H1 (cell line): ENCODE measurements around the gene CELF2. TPM values are rescaled to one million over a fixed set of nuclear protein-coding genes. Genes with fewer than 3 reads are reported as not detected.

Experiments
- CTCF ChIA-PET: fragments of 300-600 bp; sonication (Branson Sonifier 250); formaldehyde crosslinking; loops from one replicate; lab custom pipeline; 2021; ENCODE audit not compliant: partially characterized antibody; lab: Charles Lee
- POLR2A ChIA-PET: fragments of 300-600 bp; sonication (Branson Sonifier 250); formaldehyde crosslinking; loops from one replicate; lab custom pipeline; 2021; ENCODE audit warnings: inconsistent platforms; ENCODE audit not compliant: partially characterized antibody; lab: Charles Lee
- DNase-seq, 2 experiments: peaks; one replicate each; pipeline versions ENCODE4 v3.0.0 to v3.0.0-alpha.2; 2010 to 2022; ENCODE audit warnings: low spot score in 2 of 2, low read depth in 1 of 2, mixed read lengths in 1 of 2
- FAIRE-seq: peaks from 2 replicates; lab custom pipeline; 2011; peaks lifted over from hg19 to GRCh38; lab: Jason Lieb, UNC
- H2AFZ ChIP-seq: 2 replicates; pipeline ENCODE4 v1.8.1; 2012; ENCODE audit warnings: low read length, inconsistent platforms
- H2AK5ac ChIP-seq: 2 replicates; pipeline ENCODE4 v1.6.1; 2013; ENCODE audit warnings: low read depth, low read length
- H2BK120ac ChIP-seq: replicated peaks from 2 replicates; pipeline ENCODE3; 2013; ENCODE audit warnings: low read depth, low read length, inconsistent platforms
- H2BK12ac ChIP-seq: 2 replicates; pipeline ENCODE4 v1.6.1; 2013; ENCODE audit warnings: low read depth, low read length
- H2BK15ac ChIP-seq: 2 replicates; pipeline ENCODE4 v1.6.1; 2013; ENCODE audit warnings: low read length
- H2BK20ac ChIP-seq: 2 replicates; pipeline ENCODE4 v1.6.1; 2013; ENCODE audit warnings: low read length
- H2BK5ac ChIP-seq: 2 replicates; pipeline ENCODE4 v1.6.1; 2013; ENCODE audit warnings: low read depth, low read length
- H3K14ac ChIP-seq: 2 replicates; pipeline ENCODE4 v1.6.1; 2013; ENCODE audit warnings: inconsistent platforms; ENCODE audit not compliant: insufficient read length
- H3K18ac ChIP-seq: 2 replicates; pipeline ENCODE4 v1.6.1; 2013; ENCODE audit warnings: low read length; ENCODE audit errors: extremely low read depth
- H3K23ac ChIP-seq: 2 replicates; pipeline ENCODE4 v1.6.1; 2013; ENCODE audit warnings: inconsistent platforms; ENCODE audit not compliant: insufficient read length
- H3K23me2 ChIP-seq: 2 replicates; pipeline ENCODE4 v1.6.1; 2013; ENCODE audit warnings: low read depth, low read length
- H3K27ac ChIP-seq: 2 replicates; pipeline ENCODE4 v1.6.1; 2011; ENCODE audit warnings: low read depth, low read length, inconsistent platforms
- H3K27me3 ChIP-seq, 4 experiments: replicated peaks in 1 of 4; 1 replicate in 1 of 4; 2 replicates in 3 of 4; pipeline versions ENCODE4 v1.6.1 to v1.8.1; 2011 to 2013; ENCODE audit warnings: low read length in 3 of 4, mild to moderate bottlenecking in 3 of 4, inconsistent platforms in 2 of 4, mixed read lengths in 2 of 4, moderate library complexity in 1 of 4; ENCODE audit not compliant: control insufficient read depth in 3 of 4, insufficient read depth in 3 of 4; ENCODE audit errors: extremely low read depth in 1 of 4
- H3K36me3 ChIP-seq, 4 experiments: 2 replicates each; pipeline versions ENCODE4 v1.6.1 to v1.8.1; 2011 to 2013; ENCODE audit warnings: mild to moderate bottlenecking in 4 of 4, low read length in 3 of 4, moderate library complexity in 2 of 4, control low read depth in 1 of 4, inconsistent platforms in 1 of 4; ENCODE audit not compliant: insufficient read depth in 4 of 4, control insufficient read depth in 2 of 4
- H3K4ac ChIP-seq: replicated peaks from 2 replicates; pipeline ENCODE3; 2013; ENCODE audit warnings: low read length, low read depth, mixed read lengths, inconsistent platforms; ENCODE audit not compliant: insufficient read length
- H3K4me1 ChIP-seq, 4 experiments: replicated peaks in 1 of 4; 1 replicate in 1 of 4; 2 replicates in 3 of 4; pipeline versions ENCODE4 v1.6.1 to v1.8.1; 2011 to 2013; ENCODE audit warnings: low read length in 3 of 4, inconsistent platforms in 2 of 4, mixed read lengths in 1 of 4; ENCODE audit not compliant: insufficient read depth in 4 of 4, control insufficient read depth in 3 of 4
- H3K4me2 ChIP-seq, 2 experiments: 2 replicates each; pipeline versions ENCODE4 v1.6.1 to v1.8.1; 2011 to 2013; ENCODE audit warnings: low read depth in 2 of 2, low read length in 2 of 2, control low read depth in 1 of 2, inconsistent platforms in 1 of 2, mild to moderate bottlenecking in 1 of 2; ENCODE audit not compliant: insufficient read depth in 1 of 2
- H3K4me3 ChIP-seq, 4 experiments: fragments of 200-600, 300-600 bp in 1 of 4; sonication (generic), shearing (Covaris generic), sonication (Bioruptor Twin) in 1 of 4; 2 replicates each; pipeline versions ENCODE4 v1.5.1 to v1.8.1; 2011 to 2016; ENCODE audit warnings: low read length in 4 of 4, low read depth in 3 of 4, control low read depth in 2 of 4, inconsistent platforms in 2 of 4, mild to moderate bottlenecking in 2 of 4, mixed read lengths in 1 of 4, moderate library complexity in 1 of 4; ENCODE audit not compliant: insufficient read depth in 2 of 4; ENCODE audit errors: extremely low read depth in 1 of 4
- H3K56ac ChIP-seq: replicated peaks from 2 replicates; pipeline ENCODE3; 2013; ENCODE audit warnings: low read depth, mild to moderate bottlenecking, mixed read lengths, low read length, inconsistent platforms; ENCODE audit not compliant: insufficient read length
- H3K79me1 ChIP-seq: 2 replicates; pipeline ENCODE4 v1.6.1; 2013; ENCODE audit warnings: low read depth, low read length, control low read depth
- H3K79me2 ChIP-seq, 2 experiments: 2 replicates each; pipeline versions ENCODE4 v1.6.1 to v1.8.1; 2012 to 2013; ENCODE audit warnings: low read length in 2 of 2, mild to moderate bottlenecking in 2 of 2, inconsistent platforms in 1 of 2; ENCODE audit not compliant: insufficient read depth in 2 of 2, control insufficient read depth in 1 of 2
- H3K9ac ChIP-seq, 4 experiments: replicated peaks in 1 of 4; 1 replicate in 1 of 4; 2 replicates in 3 of 4; pipeline versions ENCODE4 v1.6.1 to v1.8.1; 2011 to 2013; ENCODE audit warnings: low read depth in 3 of 4, low read length in 3 of 4, control low read depth in 2 of 4, mild to moderate bottlenecking in 2 of 4, moderate library complexity in 2 of 4, inconsistent platforms in 1 of 4; ENCODE audit errors: extremely low read depth in 1 of 4
- H3K9me3 ChIP-seq, 2 experiments: 2 replicates each; pipeline versions ENCODE4 v1.6.1 to v1.8.1; 2012 to 2013; ENCODE audit warnings: mild to moderate bottlenecking in 2 of 2, moderate library complexity in 2 of 2, control low read depth in 1 of 2, inconsistent platforms in 1 of 2, low read depth in 1 of 2, low read length in 1 of 2, mixed read lengths in 1 of 2; ENCODE audit not compliant: insufficient read depth in 2 of 2
- H4K20me1 ChIP-seq, 2 experiments: replicated peaks in 1 of 2; 2 replicates each; pipeline versions ENCODE3 to v1.8.1; 2011 to 2013; ENCODE audit warnings: inconsistent platforms in 2 of 2, low read length in 2 of 2, mild to moderate bottlenecking in 1 of 2; ENCODE audit not compliant: insufficient read depth in 2 of 2, control insufficient read depth in 1 of 2
- H4K5ac ChIP-seq: 2 replicates; pipeline ENCODE4 v1.6.1; 2013; ENCODE audit warnings: low read length, low read depth, mixed read lengths, inconsistent platforms; ENCODE audit not compliant: insufficient read length
- H4K8ac ChIP-seq: 2 replicates; pipeline ENCODE4 v1.8.0; 2013; ENCODE audit warnings: mild to moderate bottlenecking, moderate library complexity, low read length, inconsistent platforms; ENCODE audit not compliant: insufficient read depth; ENCODE audit errors: extremely low read depth
- H4K91ac ChIP-seq: replicated peaks from 2 replicates; pipeline ENCODE3; 2013; ENCODE audit warnings: low read length, mixed read lengths, inconsistent platforms; ENCODE audit not compliant: insufficient read length
- BACH1 ChIP-seq: IDR thresholded peaks from 2 replicates; pipeline ENCODE4 v1.6.1; 2012; ENCODE audit warnings: low read length, improper control_type of control experiment
- NANOG ChIP-seq: IDR thresholded peaks from 2 replicates; pipeline ENCODE4 v1.6.1; 2011; ENCODE audit warnings: low read length, low read depth, mild to moderate bottlenecking, inconsistent platforms; ENCODE audit not compliant: insufficient read depth, poor library complexity, severe bottlenecking
- NRF1 ChIP-seq: IDR thresholded peaks from 2 replicates; pipeline ENCODE4 v1.6.1; 2011; ENCODE audit warnings: mild to moderate bottlenecking, low read depth, low read length, improper control_type of control experiment
- TEAD4 ChIP-seq: IDR thresholded peaks from 2 replicates; pipeline ENCODE4 v1.6.1; 2012; ENCODE audit warnings: low read depth, low read length, inconsistent platforms, mixed read lengths
- polyA plus RNA-seq, 7 experiments: library from polyadenylated mRNA; depleted of rRNA in 3 of 7; stranded (reverse) in 5 of 7; unstranded in 2 of 7; fragments of >200 nt in 5 of 7; fragments of 200-250 nt in 2 of 7; gene quantifications; 1 replicate in 5 of 7; 2 replicates in 1 of 7; 4 replicates in 1 of 7; pipeline versions ENCODE4 v1.2.1 to v1.2.3, GENCODE V29; 2011 to 2013; ENCODE audit warnings: missing spikeins in 2 of 7, mixed read lengths in 2 of 7
- total RNA-seq: library from RNA; stranded (reverse); fragmentation: NEBNext Ultra II Directional; extraction: Animal tissue kit (Norgen Biotek cat#: 25700); gene quantifications from 2 replicates; pipeline ENCODE4 v1.2.1, GENCODE V29; 2021

CELF2 gene
- total and polyA plus RNA-seq, 2 of the 8 experiments (the other 6 are each of a cell fraction or from before 2014, with no cell fraction given) = 18.3 to 22.7 TPM

- Histone ChIP-seq H2BK5ac (no peak overlapping the region), H3K9me3 (0 out of 4 replicates have a peak, but pooled peaks cover 2 to 3% of the 10 kb centered on the region in 2 experiments), H3K23ac (no peak overlapping the region), H4K20me1 (no peaks in the 10 kb centered on the region), H2AK5ac (no peak overlapping the region), H3K4me2 (no peak overlapping the region), H4K5ac (no peak overlapping the region), H3K27ac (no peak overlapping the region), H2AFZ (no peak overlapping the region), H4K8ac (no peak overlapping the region), H3K4me3 (no peak overlapping the region), H3K56ac (no peak overlapping the region), H3K27me3 (no peaks in the 10 kb centered on the region), H2BK12ac (no peak overlapping the region), H3K14ac (no peak overlapping the region), H3K23me2 (no peaks in the 10 kb centered on the region), H3K79me1 (no peaks in the 10 kb centered on the region), H2BK120ac (no peak overlapping the region), H3K9ac (no peak overlapping the region), H2BK15ac (no peak overlapping the region), H3K79me2 (no peaks in the 10 kb centered on the region), H3K4ac (no peak overlapping the region), H2BK20ac (no peak overlapping the region), H3K36me3 (no peaks in the 10 kb centered on the region), H3K18ac (no peak overlapping the region), H3K4me1 (peaks cover 0 to 4% (median 1%) of the 10 kb centered on the region in 4 experiments; a peak in 2 of 7 replicates), H4K91ac (no peak overlapping the region)
- FAIRE-seq (no peak), DNase-seq (no peak)
- no peak for TF ChIP-seq NRF1
- no peak for TF ChIP-seq TEAD4
- TF ChIP-seq BACH1 = no peak
- TF ChIP-seq NANOG = no peak
- POLR2A ChIA-PET = no interaction called here
- CTCF ChIA-PET = no interaction called here
Measured at GRCh38 chr10:10989669-10990068, 28.0 kb upstream of the CELF2 start.
